Stimulated activated CD4-positive, alpha-beta T cell treated with anti-CD3 and anti-CD28 coated beads, Interleukin-4, amount 100 ng/mL, for 48 hours (primary cell): Measurements from ENCODE around the gene EMC8.

Experiments
- DNase-seq, 2 donors: peaks; one replicate each; pipeline ENCODE4 v3.0.0-alpha.2; 2020; ENCODE audit warnings: low read depth in 2 of 2

EMC8 gene

DNA sequence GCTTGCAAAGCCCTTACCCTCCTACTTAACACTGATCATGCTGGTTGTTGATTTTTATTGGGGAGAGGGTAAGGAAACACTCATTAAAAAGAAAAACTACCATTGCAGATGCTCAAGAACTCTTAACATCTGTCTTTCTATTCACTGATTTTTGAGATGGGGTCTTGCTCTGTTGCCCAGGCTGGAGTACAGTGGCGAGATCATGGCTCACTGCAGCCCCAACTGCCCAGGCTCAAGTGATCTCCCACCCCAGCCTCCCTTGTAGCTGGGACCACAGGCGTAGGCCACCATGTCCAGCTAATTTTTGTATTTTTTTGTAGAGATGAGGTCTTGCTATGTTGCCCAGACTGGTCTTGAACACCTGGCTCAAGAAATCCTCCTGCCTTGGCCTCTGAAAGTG lies 14.5 kb downstream of the EMC8 start:
- DNase-seq: no peak

DNA sequence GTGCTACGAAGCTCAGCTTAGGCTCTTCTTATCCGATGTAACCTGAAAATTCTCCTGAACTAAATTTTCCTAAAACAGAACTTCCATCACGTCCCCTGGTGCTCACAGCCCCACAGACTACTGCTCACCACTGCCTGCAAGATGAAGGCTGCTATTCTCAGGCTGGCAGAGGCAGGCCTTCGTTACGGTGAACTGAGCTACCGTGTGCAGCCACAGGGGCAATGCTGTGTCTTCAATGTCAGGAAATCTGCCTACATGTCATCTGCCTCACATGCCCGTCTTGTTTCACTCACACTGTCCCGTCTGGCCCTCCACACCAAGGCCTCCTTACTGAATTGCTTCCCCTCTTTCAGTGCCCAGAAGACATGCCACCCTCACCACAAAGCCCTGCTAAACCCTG lies 15.9 kb downstream of the EMC8 start:
- no peak for DNase-seq

GRCh38 chr16:85782451-85782850 lies 16.9 kb downstream of the EMC8 start:
- DNase-seq: no peak

- no peak for DNase-seq
These were observed 17.5 kb downstream of the EMC8 start for GRCh38 chr16:85781695-85782370.

- no peak for DNase-seq
These were observed 18.2 kb downstream of the EMC8 start for GRCh38 chr16:85781156-85781555.

- DNase-seq: no peak
These were observed 19.1 kb downstream of the EMC8 start for GRCh38 chr16:85780281-85780680.

DNA sequence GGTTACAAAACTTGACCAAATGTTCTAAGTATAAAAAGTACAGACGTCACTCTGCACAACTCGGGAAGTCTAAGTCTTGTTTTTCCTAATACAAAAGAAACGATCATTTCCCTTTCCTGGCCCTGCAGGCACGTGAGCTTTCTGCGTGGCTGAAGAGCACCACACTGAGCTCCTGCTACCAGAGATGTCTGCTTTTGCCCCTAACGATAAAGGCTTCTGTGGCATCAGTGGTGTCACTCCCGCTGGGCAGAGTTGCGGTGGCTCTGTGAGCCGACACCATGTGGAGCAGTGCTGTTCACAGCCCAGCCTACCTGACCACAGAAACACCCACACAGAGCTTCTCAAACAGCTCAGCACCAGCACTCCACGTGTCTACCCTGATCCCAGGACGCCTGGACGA lies 20.5 kb downstream of the EMC8 start:
- no peak for DNase-seq

- no peak for DNase-seq
These were observed 21.6 kb downstream of the EMC8 start for GRCh38 chr16:85777583-85778310.

DNA sequence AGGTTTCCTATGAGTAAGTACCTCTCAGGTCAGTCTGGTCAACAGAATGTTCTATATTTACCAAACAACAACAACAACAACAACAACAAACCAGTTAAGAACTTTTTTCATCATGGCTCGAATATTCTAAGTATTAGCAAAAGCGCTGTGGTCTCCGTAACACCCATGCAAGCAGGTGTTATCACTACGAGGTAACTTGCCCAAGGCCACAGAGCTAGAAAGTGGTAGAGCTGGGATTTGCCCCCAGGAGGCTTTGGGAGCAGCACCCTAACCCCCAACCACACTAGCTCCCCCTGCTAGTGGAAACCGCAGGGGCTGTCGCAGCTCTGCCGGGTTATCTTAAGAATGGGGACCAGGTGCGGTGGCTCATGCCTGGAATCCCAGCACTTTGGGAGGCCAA lies 24.5 kb downstream of the EMC8 start:
- no peak for DNase-seq

DNA sequence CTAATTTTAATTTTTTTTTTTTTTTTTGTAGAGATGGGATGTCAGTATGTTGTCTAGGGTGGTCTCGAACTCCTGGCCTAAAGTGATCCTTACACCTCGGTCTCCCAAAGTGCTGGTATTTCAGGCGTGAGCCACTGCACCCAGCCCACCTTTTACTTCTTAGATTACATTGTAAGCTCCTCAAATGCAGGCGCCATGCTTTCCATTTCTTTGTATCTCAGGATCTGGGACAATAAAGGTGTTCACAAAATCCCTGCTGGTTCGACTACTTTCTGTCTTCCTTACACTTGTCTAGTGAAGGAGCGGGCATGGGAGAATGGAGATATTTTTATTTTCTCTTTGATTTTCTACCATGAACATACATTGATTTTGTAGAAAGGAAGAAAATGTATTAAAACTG lies 25.2 kb downstream of the EMC8 start:
- no peak for DNase-seq

GRCh38 chr16:85773044-85773443 lies 26.3 kb downstream of the EMC8 start:
- DNase-seq: no peak

DNA sequence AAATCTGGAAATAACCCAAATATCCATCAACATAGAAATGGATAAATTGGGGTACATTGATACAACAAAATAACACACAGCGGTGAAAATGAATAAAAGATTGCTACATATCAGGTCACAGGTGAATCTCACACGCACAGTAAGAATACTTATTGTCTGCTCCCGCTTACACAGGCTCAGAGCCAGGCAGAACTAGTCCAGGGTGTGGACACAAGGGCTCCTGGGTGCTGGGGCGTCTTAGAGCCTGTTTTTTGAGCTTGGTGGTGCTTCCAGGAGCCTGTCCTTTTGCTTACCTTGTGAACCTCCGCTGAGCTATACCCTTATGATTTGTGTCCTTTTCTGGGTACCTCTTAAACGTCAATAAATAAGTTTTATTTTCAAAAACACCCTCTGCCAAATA lies 28.6 kb downstream of the EMC8 start:
- no peak for DNase-seq

DNA sequence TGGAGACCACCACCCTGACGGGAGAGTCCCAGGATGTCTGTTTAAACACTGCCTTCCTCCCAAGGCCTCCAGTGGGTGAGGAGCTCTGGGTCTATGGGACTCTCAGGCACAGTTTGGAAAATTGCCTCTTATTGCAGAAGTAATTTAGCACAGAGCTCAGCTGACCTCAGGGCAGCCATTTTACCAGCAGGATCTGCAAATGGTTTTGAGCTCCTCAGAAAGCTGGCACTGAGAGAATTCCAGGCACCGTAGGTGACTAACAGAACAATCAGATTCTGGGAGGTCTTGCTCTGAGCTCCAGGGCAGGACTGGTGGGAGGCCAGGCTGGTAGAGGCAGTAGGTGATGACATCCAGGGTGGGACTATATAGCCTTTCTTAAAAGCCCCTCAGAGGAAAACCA lies 31.1 kb downstream of the EMC8 start:
- no peak for DNase-seq

- no peak for DNase-seq
These were observed 31.8 kb downstream of the EMC8 start for GRCh38 chr16:85767531-85767930.

GRCh38 chr16:85765767-85766166 lies 33.6 kb downstream of the EMC8 start:
- DNase-seq: no peak

GRCh38 chr16:85765211-85765610 lies 34.1 kb downstream of the EMC8 start:
- DNase-seq: no peak

- DNase-seq: no peak
These were observed 35.7 kb downstream of the EMC8 start for GRCh38 chr16:85763616-85764015.

DNA sequence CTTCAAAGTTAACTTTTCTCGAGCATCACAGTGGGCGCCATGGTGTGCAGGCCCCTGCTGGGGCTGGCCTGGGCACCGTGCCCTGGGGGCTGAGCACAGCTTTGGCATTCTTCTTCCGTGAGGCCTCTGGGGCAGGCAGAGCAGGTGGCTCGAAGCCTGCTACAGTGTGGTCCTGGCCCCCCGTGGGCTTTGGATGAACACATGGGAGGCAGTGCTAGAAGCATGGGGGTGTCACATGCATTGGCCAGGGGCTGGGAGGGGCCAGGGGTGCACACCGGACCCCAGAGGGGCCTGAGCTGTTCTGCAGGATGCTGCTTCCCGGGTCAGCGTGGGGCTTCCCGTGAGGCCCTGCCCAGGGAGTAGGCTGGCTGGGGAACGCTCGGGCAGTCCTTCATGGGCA lies 36.4 kb downstream of the EMC8 start:
- DNase-seq: no peak

DNA sequence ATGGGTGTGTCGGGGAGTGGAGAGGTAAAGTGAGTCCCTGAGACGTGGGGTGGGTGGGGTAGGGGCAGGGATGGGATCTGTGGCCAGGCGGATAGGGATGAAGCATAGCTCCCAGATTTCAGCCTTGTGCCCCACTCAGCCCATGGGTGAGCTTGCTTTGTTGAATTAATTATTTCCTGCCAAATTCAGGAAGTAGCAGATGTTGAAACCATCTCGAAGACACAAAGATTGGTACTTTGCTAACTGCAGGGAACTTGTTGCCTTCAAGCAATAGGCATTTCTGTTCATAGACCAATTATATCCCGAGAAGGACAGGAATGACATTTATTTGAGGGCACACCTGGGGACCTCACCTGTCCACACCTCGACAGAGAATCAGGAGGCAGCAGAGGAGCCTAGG lies 37.5 kb downstream of the EMC8 start:
- no peak for DNase-seq

DNA sequence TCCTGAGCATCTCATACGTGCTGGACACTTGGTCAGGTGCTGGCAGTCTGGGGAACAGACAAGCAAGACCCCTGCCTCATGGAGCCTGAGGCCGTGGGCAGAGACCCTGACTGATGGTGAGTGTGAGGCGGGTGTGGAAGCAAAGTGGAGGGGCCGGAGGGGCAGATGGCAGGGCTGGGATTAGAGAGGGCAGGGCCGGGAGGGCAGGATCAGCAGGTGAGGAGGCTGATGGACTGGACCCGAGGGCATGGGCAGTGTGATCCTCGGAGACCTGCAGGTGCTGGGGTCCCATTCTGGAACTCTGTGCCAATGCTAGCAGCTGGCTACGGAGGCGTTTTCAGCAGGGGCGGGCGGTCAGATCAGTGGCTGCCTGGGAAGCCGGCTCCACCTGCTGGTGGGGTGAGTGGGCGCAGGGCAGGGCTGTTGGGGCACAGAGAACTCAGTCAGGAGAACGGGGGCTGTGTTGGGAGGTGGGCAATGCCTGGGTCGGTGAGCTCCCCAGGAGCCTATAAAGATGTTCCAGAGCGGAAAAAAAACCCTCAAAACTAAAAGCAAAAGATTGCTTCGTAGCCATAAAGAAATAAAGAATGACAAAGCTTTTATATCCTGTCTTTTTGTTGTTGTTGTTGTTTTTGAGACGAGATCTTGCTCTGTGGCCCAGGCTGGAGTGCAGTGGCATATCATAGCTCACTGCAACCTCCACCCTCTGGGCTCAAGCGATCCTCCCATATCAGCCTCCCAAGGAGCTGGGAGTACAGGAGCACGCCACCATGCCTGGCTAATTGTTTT lies 39.5 kb downstream of the EMC8 start:
- DNase-seq: no peak

DNA sequence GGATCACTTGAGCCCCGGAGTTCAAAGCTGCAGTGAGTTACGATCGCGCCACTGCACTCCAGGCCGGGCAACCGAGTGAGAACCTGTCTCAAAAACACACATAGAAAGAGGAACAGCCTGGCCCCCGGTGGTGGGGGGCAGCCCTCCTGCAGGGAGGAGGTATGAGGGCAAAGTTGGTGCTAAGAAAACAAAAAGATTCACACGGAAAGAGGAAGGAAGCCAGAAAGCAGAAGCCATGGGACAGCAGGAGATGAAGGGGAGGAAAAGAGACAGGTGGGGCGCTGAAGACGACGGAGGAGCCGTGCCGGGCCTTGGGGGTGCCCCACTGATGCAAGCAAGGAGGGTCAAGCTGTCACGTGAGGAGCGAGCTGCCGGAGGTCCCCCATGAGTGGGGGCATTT lies 40.2 kb downstream of the EMC8 start:
- no peak for DNase-seq

DNA sequence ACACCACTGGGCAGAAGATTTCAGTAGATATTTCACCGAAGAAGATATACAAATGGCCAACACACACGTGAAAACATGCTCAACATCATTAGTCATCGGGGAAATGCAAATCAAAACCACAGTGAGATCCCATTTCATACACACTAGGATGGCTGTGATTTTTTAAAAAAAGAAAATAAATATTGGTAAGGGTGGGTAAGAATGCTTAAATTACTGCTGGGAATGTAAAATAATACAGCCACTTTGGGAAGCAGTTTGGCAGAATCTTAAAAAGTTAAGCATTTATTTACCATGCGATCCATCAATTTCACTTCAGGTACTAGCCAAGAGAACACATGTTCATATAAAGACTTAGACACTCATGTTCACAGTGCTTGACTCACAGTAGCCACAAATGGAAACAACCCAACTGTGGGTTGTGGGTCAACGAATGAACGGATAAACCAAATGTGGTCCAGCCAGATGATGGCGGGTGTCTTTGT lies 42.0 kb downstream of the EMC8 start:
- DNase-seq: no peak
